GM19023 (cell line): Measurements from ENCODE around the gene RAB31.

Source experiments
- ATAC-seq: cut with Tn5 transposase; IDR thresholded peaks from one replicate; pipeline ENCODE4 v1.9.1; 2021; ENCODE audit warnings: mild to moderate bottlenecking, moderate library complexity; ENCODE audit not compliant: unreplicated experiment

The RAB31 gene

GRCh38 chr18:9737006-9737405 lies 28.9 kb downstream of the RAB31 start:
- ATAC-seq: no peak

GRCh38 chr18:9737472-9738121 lies 29.5 kb downstream of the RAB31 start:
- no peak for ATAC-seq

- ATAC-seq: no peak
These were observed 30.3 kb downstream of the RAB31 start for GRCh38 chr18:9738266-9738969.

GRCh38 chr18:9739516-9739915 lies 31.4 kb downstream of the RAB31 start:
- no peak for ATAC-seq

GRCh38 chr18:9740071-9740470 lies 32.0 kb downstream of the RAB31 start:
- ATAC-seq: no peak

- no peak for ATAC-seq
These were observed 33.3 kb downstream of the RAB31 start for GRCh38 chr18:9741406-9741792.

- no peak for ATAC-seq
These were observed 33.9 kb downstream of the RAB31 start for GRCh38 chr18:9741793-9742523.

- ATAC-seq: no peak
These were observed 34.5 kb downstream of the RAB31 start for GRCh38 chr18:9742524-9743131.

GRCh38 chr18:9743200-9744016 lies 35.3 kb downstream of the RAB31 start:
- ATAC-seq: no peak

GRCh38 chr18:9746958-9747357 lies 38.9 kb downstream of the RAB31 start:
- no peak for ATAC-seq

GRCh38 chr18:9749611-9750010 lies 41.5 kb downstream of the RAB31 start:
- no peak for ATAC-seq

GRCh38 chr18:9750112-9750511 lies 42.0 kb downstream of the RAB31 start:
- no peak for ATAC-seq

GRCh38 chr18:9750606-9751304 lies 42.7 kb downstream of the RAB31 start:
- no peak for ATAC-seq

- no peak for ATAC-seq
These were observed 43.4 kb downstream of the RAB31 start for GRCh38 chr18:9751371-9752031.

- ATAC-seq: no peak
These were observed 45.7 kb downstream of the RAB31 start for GRCh38 chr18:9753846-9754245.

GRCh38 chr18:9755110-9755509 lies 47.0 kb downstream of the RAB31 start:
- no peak for ATAC-seq

- no peak for ATAC-seq
These were observed 47.5 kb downstream of the RAB31 start for GRCh38 chr18:9755615-9756014.

GRCh38 chr18:9756271-9756932 lies 48.3 kb downstream of the RAB31 start:
- ATAC-seq: no peak

- ATAC-seq: no peak
These were observed 48.9 kb downstream of the RAB31 start for GRCh38 chr18:9756933-9757470.
